NCI-H510A treated with DMSO at 0.1 percent for 48 hours (cell line): ENCODE results near the gene COL23A1.

Experiments used
- DNase-seq: peaks from one replicate; lab custom pipeline; 2025; lab: John Stamatoyannopoulos, UW

The COL23A1 gene

GRCh38 chr5:178531786-178532185 is 58.4 kb downstream of the COL23A1 start:
- no peak for DNase-seq

GRCh38 chr5:178530526-178530925 is 59.7 kb downstream of the COL23A1 start:
- no peak for DNase-seq

- DNase-seq, result no peak
Observed at GRCh38 chr5:178529080-178529479, 61.1 kb downstream of the COL23A1 start.

- DNase-seq, result no peak
Observed at GRCh38 chr5:178527458-178528307, 62.5 kb downstream of the COL23A1 start.

GRCh38 chr5:178526773-178527457 is 63.3 kb downstream of the COL23A1 start:
- DNase-seq, result no peak

- no peak for DNase-seq
Observed at GRCh38 chr5:178525906-178526732, 64.1 kb downstream of the COL23A1 start.

GRCh38 chr5:178524093-178524882 is 65.9 kb downstream of the COL23A1 start:
- no peak for DNase-seq

GRCh38 chr5:178522361-178522760 is 67.8 kb downstream of the COL23A1 start:
- no peak for DNase-seq

GRCh38 chr5:178520851-178521250 is 69.3 kb downstream of the COL23A1 start:
- DNase-seq, result no peak

- no peak for DNase-seq
Observed at GRCh38 chr5:178519804-178520203, 70.4 kb downstream of the COL23A1 start.

- DNase-seq, result no peak
Observed at GRCh38 chr5:178519155-178519554, 71.0 kb downstream of the COL23A1 start.

GRCh38 chr5:178516504-178517235 is 73.5 kb downstream of the COL23A1 start:
- no peak for DNase-seq

GRCh38 chr5:178515776-178516503 is 74.3 kb downstream of the COL23A1 start:
- no peak for DNase-seq

GRCh38 chr5:178514851-178515418 is 75.3 kb downstream of the COL23A1 start:
- no peak for DNase-seq

- no peak for DNase-seq
Observed at GRCh38 chr5:178511172-178511571, 79.0 kb downstream of the COL23A1 start.

- no peak for DNase-seq
Observed at GRCh38 chr5:178509491-178510057, 80.6 kb downstream of the COL23A1 start.

- no peak for DNase-seq
Observed at GRCh38 chr5:178507151-178507932, 82.9 kb downstream of the COL23A1 start.

- no peak for DNase-seq
Observed at GRCh38 chr5:178505639-178506407, 84.4 kb downstream of the COL23A1 start.
